GM19023 (cell line): Measurements from ENCODE around the gene USP30.

ENCODE experiments used
- ATAC-seq: cut with Tn5 transposase; IDR thresholded peaks from one replicate; pipeline ENCODE4 v1.9.1; 2021; ENCODE audit warnings: mild to moderate bottlenecking, moderate library complexity; ENCODE audit not compliant: unreplicated experiment

Gene USP30

GRCh38 chr12:109097140-109097434 lies 44.7 kb downstream of the USP30 start:
- ATAC-seq: no peak

GRCh38 chr12:109097435-109098182 lies 45.2 kb downstream of the USP30 start, which contains the start of gene UNG:
Gene UNG (plus strand): TSS chr12:109097597. CDS start chr12:109097680, 83 bp downstream.
- peak; percentile 91 for ATAC-seq

- peak; percentile 37 for ATAC-seq
These were observed 45.8 kb downstream of the USP30 start for GRCh38 chr12:109098183-109098604.

- no peak for ATAC-seq
These were observed 46.3 kb downstream of the USP30 start for GRCh38 chr12:109098651-109099050.

GRCh38 chr12:109099431-109100020 lies 47.1 kb downstream of the USP30 start:
- no peak for ATAC-seq

GRCh38 chr12:109100741-109101140 lies 48.4 kb downstream of the USP30 start:
- no peak for ATAC-seq

GRCh38 chr12:109102491-109102890 lies 50.1 kb downstream of the USP30 start:
- no peak for ATAC-seq

GRCh38 chr12:109105176-109105575 lies 52.8 kb downstream of the USP30 start:
- no peak for ATAC-seq

GRCh38 chr12:109109746-109110350 lies 57.5 kb downstream of the USP30 start:
- ATAC-seq: no peak

GRCh38 chr12:109110988-109111495 lies 58.7 kb downstream of the USP30 start:
- peak; percentile 61 for ATAC-seq

GRCh38 chr12:109112720-109113465 lies 60.5 kb downstream of the USP30 start:
- no peak for ATAC-seq

- ATAC-seq: no peak
These were observed 61.4 kb downstream of the USP30 start for GRCh38 chr12:109113661-109114321.

- ATAC-seq: no peak
These were observed 62.3 kb downstream of the USP30 start for GRCh38 chr12:109114644-109115043.

- ATAC-seq: no peak
These were observed 63.0 kb downstream of the USP30 start for GRCh38 chr12:109115404-109115757.

- no peak for ATAC-seq
These were observed 63.6 kb downstream of the USP30 start, which contains the start of gene ACACB for GRCh38 chr12:109115758-109116610. Gene ACACB (plus strand): TSS chr12:109116587. CDS start chr12:109139406, 22,819 bp downstream.

GRCh38 chr12:109116611-109116949 lies 64.2 kb downstream of the USP30 start:
- ATAC-seq: no peak

GRCh38 chr12:109120095-109120494 lies 67.7 kb downstream of the USP30 start:
- no peak for ATAC-seq

- no peak for ATAC-seq
These were observed 68.2 kb downstream of the USP30 start for GRCh38 chr12:109120557-109120956.

- no peak for ATAC-seq
These were observed 69.0 kb downstream of the USP30 start for GRCh38 chr12:109121346-109121880.
